HG03039 (cell line): Measurements from ENCODE around the gene OR4D10.
"Not testable (repeated sequence)": the region's sequence is repeated elsewhere in the genome, so short reads cannot be mapped to it uniquely, and the experiment has no call there.

Source experiments
- ATAC-seq: cut with Tn5 transposase; IDR thresholded peaks from one replicate; pipeline ENCODE4 v1.9.1; 2021; ENCODE audit warnings: mild to moderate bottlenecking, moderate library complexity; ENCODE audit not compliant: unreplicated experiment

The OR4D10 gene

DNA sequence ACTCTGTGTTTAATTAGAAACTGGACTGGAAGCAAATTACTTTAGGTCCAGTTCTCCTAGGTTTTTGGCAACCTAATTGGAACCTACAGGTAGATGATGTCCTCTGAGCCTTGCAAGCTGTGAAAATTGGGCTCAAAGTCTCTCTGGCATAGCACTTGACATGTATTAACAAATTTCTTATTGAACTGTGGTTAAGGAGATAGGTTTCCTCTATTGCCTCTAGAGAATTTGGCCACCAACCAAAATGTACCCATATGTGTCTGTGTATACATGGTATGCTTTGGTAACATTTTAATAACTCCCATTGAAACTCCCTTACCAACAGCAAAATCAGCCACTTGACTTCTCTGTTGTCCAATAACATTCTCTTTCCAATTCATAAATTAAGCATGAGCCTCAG lies at the start of gene OR4D10:
Gene OR4D10 (plus strand): TSS at position 301 of the 400 bp plus-strand sequence. CDS start 4,115 bp downstream, outside the sequence.
- no peak for ATAC-seq

DNA sequence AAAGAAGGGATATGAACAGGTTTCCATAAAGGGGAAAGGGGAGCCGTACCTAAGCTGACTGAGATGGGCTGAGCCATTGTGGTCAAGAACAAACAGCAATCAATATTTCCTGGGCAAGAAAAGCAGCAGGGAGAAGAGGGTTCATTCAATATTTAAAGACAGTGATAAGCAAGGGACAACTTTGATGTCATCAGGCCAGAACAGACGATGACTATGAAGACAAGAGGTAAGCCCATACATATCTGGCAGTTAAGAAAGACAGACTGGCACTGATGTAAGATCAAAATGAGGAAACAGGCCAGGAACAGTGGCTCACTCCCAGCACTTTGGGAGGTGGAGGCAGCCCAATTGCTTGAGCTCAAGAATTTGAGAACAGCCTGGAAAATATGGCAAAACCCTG lies 49.3 kb upstream of the OR4D10 start:
- ATAC-seq = no peak

DNA sequence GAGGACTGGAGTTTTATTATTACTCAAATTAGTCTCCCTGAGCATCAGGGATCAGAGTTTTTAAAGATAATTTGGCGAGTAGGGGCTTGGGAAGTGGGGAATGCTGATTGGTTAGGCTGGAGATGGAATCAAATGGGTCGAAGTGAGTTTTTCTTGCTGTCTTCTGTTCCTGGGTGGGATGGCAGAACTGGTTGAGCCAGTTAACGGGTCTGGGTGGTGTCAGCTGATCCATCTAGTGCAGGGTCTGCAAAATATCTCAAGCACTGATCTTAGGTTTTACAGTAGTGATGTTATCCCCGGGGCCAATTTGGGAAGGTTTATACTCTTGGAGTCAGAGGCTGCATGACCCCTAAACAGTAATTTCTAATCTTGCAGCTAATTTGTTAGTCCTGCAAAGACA lies 48.0 kb upstream of the OR4D10 start:
- no peak for ATAC-seq

DNA sequence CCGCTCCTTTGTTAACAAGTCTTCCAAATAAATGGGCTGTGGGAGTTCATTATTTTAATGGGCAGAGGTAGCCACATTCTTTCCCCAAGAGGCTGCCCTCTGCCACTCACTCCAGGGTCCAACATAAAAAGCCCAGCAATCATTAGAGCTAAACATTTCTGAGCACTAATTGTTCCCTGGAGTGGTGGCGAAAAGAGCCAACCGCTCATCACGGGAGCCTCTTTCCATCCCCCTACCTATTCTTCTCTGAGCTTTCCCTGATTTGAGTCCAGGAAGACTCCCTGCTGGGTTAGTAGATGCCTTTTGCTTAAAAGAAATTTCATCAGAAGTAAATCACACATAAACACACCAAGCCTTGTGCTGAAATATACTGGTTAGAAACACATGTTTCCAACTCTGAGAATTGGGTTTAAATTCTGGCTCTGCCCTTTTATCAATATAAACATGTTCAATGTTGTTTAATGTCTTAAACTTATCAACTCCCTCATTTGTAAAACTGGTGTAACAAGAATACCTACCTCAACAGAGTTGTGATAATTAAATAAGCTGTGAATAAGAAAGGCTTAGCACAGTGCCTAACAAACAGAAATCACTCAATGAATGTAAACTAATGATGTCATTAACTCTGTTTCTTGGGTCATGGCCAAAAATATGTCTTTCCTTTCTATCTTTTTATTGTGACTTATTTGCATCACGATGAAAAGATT lies 46.6 kb upstream of the OR4D10 start, which contains the start of gene OR5A2:
Gene OR5A2 (minus strand): TSS at position 53 of the 707 bp plus-strand sequence. CDS start 3,460 bp downstream, outside the sequence.
- no peak for ATAC-seq

DNA sequence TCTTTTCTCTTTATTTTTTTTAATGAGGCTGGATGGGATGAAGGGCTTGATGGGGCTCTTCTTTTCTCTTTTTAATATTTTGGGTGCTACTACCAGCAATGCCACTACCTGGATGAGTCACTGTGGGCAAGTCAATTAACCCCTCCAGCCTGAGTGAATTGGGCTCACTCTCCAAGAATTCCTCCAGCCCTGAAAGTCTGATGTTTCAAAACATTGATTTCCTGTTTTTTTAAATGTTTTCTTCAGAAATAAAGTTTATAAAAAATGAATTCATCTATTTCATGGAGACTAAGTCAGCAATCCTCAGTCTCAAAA lies 46.1 kb upstream of the OR4D10 start:
- ATAC-seq = no peak

DNA sequence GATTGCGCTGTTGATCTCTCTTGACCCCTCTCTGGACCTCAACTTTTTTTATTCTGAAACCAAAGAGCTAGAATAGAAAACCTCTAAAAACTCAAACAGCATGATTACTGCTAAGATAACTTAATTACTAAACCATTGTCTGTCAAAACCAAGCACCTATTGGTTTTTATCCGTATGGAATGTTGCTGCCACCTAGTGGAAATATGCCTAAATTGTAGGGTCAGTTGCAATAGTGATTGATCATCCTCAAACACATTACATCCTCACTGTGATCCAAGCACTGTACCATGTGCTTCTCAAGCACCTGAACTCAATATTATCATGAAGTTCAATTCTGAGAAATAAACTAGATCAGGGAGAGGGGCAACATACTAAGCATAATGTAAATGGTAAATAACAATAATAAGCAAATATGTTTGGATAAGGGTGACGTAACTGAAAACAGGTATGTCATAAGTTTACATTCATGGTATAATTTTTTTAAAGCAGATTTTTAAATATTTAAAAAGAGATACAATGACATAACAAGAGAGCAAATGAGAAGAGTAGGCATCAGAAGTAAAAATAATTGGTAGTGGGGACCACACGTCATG lies 43.1 kb upstream of the OR4D10 start:
- peak; percentile 64 for ATAC-seq

DNA sequence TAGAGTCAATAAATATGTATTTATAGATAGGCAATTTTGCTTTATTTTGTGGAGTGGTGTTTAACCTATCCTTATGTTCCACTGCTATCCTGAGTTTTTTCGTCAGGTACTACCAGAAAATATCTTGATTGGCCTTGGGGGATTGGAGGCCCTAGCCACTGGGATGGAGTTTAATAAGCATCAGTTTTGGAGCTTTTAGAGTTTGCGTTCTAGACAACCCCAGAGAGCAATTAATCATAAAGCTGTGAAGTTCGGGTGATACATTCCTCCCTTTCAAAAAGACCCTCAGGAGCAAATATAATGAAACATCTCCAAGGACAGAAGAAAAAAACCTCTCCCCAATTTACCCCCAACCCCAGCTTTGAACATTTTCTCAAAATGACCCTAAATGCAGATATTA lies 36.9 kb upstream of the OR4D10 start, which contains the start of gene OR5A1:
Gene OR5A1 (plus strand): TSS at position 301 of the 400 bp plus-strand sequence. CDS start 6,700 bp downstream, outside the sequence.
- no peak for ATAC-seq

DNA sequence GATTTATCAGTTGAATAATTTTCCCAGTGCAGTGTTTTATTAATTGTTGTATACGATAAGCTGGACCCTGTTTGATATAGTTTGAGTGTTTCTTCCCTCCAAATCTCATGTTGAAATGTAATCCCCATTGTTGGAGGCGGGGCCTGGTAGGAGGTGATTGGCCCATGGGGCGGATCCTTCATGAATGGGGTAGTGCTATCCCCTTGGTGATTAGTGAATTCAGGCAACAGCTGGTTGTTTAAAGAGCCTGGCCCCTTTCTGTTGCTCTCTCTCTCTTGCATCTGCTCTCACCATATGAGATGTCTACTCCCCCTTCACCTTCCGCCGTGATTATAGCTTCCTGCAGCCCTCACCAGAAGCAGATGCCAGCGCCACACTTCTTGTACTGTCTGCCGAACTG lies 35.3 kb upstream of the OR4D10 start:
- no peak for ATAC-seq

DNA sequence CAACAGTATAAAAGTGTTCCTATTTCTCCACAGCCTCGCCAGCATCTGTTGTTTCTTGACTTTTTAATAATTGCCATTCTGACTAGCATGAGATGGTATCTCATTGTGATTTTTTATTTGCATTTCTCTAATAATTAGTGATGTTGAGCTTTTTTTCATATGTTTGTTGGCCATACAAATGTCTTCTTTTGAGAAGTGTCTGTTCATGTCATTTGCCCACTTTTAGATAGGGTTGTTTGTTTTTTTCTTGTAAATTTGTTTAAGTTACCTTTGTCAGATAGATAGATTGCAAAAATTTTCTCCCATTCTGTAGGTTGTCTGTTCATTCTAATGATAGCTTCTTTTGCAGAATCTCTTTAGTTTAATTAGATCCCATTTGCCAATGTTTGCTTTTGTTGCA lies 27.5 kb upstream of the OR4D10 start:
- ATAC-seq = not testable (repeated sequence)

DNA sequence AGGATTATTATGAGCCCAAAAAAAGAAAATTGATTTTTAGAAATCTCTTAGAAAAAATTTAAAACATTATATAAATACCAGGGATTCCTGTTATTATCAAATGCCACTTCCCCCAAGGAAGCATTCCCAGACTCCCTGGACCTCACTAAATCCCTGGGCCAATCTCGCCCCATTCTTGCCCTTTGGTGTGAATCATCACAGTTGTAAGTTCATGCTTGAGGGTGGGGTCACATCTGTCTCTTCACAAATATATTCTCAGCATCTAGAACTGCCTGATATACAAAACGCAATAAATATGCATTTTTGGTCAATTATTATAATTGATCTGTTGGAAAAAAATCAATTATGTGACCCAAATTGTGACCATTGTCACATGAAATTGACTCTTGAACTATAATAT lies 24.6 kb upstream of the OR4D10 start:
- ATAC-seq = no peak

DNA sequence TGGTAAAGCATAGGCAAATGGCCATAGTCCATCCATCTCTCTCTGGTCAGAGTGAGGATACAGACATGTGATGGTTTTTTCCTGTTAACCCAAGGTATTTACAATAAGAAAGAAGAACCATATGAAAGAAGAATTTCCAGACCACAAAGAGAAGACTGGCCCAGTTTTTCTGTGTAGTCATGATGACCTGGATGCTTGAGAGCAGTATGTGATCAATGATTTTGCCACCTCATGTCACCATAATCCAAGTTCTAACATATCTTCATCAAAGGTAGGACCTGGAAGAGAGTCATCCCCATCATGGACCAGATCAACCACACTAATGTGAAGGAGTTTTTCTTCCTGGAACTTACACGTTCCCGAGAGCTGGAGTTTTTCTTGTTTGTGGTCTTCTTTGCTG lies 16.5 kb upstream of the OR4D10 start, which contains the start of gene OR4D6:
Gene OR4D6 (plus strand): TSS at position 301 of the 400 bp plus-strand sequence. CDS start 0 bp downstream, at position 301.
- no peak for ATAC-seq

DNA sequence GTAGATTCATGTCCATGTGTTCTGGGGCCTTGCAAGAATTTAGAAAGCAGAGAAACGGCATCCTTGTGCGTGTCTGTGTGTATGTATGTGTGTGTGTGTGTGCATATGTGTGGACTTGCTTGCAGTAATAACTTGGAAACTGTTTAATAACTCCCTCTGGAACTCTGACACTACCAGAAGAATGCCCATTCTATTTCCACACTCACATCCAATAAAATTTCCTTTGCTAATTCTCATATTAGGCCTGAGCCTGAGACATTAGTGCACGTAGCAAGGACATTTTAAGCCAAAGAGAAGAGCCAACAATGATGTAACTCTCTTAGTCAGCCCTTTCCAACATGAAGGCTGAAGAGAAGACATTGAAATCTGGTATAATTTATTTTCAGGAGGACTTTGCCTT lies 13.2 kb upstream of the OR4D10 start:
- no peak for ATAC-seq

DNA sequence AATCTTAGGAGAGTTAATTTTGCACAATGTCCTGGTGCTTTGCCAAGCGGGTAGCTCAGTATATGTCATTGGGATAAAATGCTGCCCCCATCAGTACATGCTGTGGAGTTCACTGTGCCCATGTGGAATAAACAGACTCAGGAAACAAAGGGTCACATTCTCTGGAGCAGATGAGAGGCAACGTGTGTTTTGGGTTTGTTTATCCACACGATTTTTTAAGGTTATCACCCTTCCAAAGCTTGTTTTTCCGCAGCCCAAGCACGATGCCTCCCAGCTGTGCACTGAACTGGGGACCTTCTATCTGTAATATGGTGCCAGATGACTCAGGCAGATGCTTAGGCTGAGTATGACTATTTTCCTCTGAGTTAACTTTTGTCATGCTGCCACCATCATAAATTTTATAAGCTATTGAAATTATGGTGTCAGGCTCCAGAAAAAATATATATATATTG lies 9.9 kb upstream of the OR4D10 start:
- ATAC-seq = no peak

DNA sequence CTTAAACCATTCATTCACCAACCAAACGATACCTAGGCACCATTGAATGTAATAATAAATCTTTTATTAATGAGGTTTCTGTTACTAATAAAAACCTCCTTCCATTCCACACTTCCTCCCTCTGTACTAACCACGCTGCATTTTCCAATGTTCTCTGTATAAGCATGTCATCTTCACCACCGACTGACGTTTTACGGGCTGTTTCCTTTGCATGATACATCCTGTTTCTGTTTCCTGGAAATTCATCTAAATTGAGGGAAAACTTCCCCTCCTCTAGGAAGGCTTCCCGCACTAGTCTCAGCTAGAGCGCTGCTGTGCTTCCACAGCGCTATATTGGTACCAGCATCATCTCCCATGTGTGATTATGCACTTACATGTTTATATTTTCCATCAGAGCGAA lies 2.1 kb downstream of the OR4D10 start:
- no peak for ATAC-seq

DNA sequence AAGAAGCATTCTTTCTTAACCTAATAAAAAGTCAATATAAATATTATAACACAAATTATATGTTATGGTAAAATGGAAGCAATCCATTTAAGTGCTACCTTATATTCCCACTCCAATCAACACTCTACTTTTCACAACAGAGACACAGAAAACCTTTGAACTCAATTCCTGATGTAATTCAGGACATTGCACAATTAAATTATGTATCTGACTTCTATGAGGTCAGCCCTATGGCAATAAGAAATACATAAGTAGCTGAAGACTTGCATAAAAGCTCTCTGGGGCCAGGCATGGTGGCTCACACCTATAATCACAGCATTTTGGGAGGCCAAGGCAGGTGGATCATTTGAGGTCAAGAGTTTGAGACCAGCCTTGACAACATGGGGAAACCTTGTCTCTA lies 6.8 kb downstream of the OR4D10 start:
- no peak for ATAC-seq

DNA sequence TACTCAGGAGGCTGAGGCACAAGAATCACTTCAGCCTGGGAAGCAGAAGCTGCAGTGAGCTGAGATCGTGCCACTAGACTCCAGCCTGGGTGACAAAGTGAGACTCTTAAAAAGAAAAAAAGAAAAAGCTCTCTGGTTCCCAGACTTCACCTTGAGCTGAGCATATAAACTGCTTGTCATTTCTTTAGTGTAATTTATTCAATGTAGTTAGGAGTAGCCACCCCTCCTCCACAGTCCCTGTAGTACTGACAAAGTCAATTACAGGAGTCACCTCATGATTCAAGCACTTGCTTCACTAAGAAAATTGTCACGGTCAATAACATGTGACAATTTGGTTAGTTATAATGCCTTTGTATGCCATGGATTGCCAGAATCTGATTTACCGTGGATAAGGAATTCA lies 7.2 kb downstream of the OR4D10 start:
- no peak for ATAC-seq

DNA sequence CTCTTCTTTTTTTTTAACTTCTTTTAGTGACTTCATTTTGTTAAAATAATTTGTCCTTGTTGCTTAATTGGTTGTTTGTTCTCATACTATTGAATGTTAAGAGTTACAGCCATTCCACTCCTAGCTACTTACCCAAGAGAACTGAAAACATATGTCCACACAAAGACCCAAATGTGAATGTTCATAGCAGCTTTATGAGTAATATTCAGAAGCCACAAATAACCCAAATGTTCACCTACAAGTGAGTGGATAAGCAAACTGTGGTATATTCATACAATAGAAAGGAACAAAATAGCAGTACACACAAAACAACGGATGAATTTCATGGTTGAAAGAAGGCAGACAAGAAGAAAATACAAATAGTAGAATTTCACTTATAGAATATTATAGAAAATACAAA lies 28.8 kb downstream of the OR4D10 start:
- ATAC-seq = no peak

DNA sequence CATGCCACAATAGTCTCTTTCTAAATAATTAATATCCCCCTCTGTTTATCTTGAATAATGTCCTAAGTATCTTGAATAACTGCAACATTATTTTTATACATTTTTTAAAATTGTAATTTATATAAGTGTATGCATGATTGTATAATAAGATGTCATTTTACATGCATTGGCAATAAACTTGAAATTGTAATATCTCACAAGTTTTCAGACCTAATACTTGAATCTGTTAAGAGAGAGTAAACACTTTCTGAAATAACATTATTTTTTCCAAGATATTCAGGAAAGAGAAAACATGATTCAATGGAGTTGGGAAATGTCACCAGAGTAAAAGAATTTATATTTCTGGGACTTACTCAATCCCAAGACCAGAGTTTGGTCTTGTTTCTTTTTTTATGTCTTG lies 30.2 kb downstream of the OR4D10 start, which contains the start of gene OR4D11:
Gene OR4D11 (plus strand): TSS at position 301 of the 400 bp plus-strand sequence. CDS start 0 bp downstream, at position 301.
- ATAC-seq = no peak

DNA sequence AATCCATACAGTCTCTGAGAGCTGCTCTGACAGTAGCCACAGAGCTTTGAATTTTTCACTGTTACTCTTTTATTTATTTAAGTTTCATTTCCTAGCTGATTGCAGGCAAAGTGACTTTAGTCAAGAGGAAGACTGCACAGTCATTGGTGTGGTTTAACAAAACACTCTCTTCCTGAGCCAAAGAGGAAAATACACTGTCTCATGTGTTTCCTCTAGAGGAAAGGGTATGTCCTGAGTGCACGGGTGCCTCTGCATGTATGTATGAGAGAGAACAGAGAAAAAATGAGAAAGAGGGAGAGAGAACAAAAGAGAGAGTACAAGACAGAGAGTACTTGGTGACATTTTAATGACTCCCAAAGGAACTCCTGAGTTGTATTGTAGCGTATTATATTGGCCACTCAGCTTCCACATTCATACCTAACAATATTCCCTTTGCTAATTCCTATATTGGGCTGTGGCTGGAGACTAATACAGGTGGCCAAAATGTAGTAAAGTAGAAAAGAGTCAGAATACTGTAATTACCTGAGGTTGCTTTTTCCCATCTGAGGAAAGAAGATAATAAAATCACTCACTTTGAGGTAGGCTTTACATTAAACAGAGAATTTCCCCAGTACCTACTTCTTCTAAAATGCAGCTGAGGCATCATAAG lies 38.0 kb downstream of the OR4D10 start, which contains the start of gene OR4D9:
Gene OR4D9 (plus strand): TSS at position 599 of the 649 bp plus-strand sequence. CDS start 3,374 bp downstream, outside the sequence.
- no peak for ATAC-seq

DNA sequence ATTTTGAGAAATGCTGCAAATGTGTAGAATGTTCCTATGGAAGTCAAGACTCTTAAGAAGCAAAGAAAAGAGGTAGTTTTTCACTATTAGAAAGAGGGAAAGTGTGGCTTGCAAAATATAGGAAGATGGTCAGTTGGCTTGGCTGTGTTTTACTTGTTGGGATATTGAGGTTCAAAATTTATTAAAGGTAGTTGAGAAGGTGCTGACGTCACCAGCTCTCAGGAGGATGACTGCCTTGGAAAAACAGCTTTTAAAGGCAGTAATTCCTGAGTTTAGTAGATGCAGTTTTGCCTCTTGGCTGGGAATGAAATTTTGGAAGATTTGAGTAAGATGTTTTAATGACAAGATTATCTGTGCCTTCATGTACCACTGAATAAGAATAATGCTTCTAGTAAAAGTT lies 38.6 kb downstream of the OR4D10 start:
- ATAC-seq = no peak

DNA sequence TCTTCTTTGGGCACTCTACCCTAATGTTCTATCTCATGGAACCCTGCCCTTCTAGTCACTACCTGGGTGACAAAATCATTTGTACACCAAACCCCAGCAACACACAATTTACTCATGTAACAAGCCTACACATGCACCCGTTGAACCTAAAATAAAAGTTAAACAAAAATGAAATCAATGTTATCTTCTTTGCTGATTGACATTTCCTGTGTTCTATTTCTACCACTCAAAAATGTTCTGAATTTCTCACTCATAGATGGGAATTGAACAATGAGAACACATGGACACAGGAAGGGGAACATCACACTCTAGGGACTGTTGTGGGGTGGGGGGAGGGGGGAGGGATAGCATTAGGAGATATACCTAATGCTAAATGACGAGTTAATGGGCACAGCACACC lies 47.0 kb downstream of the OR4D10 start:
- not testable (repeated sequence) for ATAC-seq

DNA sequence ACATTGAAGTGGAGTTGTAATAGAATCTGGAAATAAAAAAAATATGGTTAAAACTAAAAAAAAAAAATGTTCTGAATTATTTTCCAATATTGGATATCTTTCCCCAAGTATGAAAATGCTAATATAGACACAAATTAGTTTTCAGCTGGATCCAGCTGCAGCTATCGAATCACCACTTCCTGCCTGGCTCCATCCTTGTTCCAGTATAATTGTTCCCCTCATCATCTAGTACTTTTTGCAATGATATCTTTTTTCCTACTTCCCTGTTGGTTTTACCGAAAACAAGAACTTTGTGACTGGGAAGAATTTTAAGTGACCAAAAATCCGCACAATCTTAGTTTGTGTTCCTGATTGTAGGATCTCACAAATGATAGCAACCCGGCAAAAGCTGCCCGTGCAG lies 47.6 kb downstream of the OR4D10 start:
- no peak for ATAC-seq
